ENCODE data around the gene CCDC102A.
A peak's percentile ranks its signal among the peaks of the same experiment; 100 is the strongest.
"Not testable (repeated sequence)": the region's sequence is repeated elsewhere in the genome, so short reads cannot be mapped to it uniquely, and the experiment has no call there.

Gene CCDC102A

GRCh38 chr16:57536306-57537193 lies at the start of gene CCDC102A:
CCDC102A (minus strand) TSS chr16:57536571; CDS start chr16:57529177, 7,394 bp downstream.
- DNase-seq (ENCODE audit: low read depth in 2 of 2, low spot score in 1 of 2) = no peak

GRCh38 chr16:57585051-57585687 lies 48.8 kb upstream of the CCDC102A start:
- no peak for DNase-seq (ENCODE audit: low read depth in 2 of 2, low spot score in 1 of 2)

- no peak for DNase-seq (ENCODE audit: low read depth in 2 of 2, low spot score in 1 of 2)
These were observed 42.9 kb upstream of the CCDC102A start for GRCh38 chr16:57579361-57579665.

DNA sequence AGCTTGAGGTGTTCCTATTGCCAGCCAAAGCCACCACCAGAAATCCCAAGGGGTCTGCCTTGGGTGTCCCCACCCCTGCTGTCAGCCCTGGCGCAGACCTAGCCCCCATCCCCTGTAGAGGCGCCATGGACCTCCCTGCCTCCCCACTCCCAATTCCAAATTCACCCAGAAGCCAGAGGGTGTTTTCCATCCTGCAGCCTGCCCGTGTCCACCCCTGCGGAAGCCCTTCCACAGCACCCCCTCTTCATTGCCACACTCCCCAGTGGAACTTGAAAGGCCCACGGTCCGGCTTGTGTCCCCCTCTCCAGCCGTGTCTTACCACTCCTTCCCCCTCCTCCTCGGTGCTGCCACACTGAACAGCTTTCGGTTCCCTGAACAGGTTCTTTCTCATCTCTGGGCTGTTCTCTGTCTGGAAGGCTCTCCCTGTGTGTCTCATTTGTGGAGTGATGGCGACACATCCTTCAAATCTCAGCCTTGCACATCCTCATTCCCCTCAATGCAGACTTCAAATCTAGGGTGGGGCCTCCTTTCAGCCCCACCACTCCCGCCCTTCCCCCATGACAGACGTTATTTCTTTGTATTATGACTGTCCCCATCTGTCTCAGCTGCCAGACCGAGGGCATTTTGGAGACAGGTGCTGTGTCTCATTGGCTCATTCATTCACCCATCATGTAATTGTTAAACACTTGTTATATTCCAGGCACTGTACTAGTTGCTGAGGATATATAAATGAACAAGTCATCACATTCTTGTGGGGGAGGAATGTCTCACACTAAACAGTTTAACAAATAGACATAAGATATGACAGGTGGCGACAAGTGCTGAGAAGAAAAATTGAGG lies 42.4 kb upstream of the CCDC102A start:
- DNase-seq (ENCODE audit: low read depth in 2 of 2, low spot score in 1 of 2) = no peak

DNA sequence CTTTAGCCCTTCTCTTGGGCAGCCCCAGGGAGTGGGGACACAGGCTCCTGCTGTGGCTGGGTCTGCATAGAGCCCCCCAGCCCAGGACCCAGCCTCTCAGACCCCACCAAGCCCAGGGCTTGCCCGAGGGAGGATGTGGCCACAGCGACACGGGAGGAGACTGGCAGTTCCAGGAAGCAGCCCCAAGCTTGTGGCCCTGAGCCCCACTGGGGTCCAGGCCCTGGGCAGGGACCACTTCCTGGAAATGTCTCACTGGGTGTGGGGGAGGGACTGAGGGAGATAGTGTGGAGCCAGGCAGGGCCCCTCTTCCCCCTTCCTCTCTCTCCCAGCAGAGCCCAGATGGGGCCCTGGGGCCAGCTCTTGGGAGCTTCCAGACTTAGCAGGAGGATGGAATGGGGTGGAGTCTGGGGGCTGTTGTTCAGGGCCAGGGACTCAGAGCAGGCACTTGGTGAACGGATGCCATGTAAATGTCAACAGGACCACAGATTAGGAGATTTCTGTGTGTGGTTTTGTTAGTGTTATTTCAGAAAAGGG lies 41.4 kb upstream of the CCDC102A start:
- DNase-seq (ENCODE audit: low read depth in 2 of 2, low spot score in 1 of 2) = no peak

GRCh38 chr16:57577214-57577613 lies 40.8 kb upstream of the CCDC102A start:
- DNase-seq (ENCODE audit: low read depth in 2 of 2, low spot score in 1 of 2) = no peak

GRCh38 chr16:57576429-57576870 lies 40.1 kb upstream of the CCDC102A start:
- peak; percentile 74 for DNase-seq (ENCODE audit: low read depth in 2 of 2, low spot score in 1 of 2)

- no peak for DNase-seq (ENCODE audit: low read depth in 2 of 2, low spot score in 1 of 2)
These were observed 39.3 kb upstream of the CCDC102A start for GRCh38 chr16:57575468-57576277.

DNA sequence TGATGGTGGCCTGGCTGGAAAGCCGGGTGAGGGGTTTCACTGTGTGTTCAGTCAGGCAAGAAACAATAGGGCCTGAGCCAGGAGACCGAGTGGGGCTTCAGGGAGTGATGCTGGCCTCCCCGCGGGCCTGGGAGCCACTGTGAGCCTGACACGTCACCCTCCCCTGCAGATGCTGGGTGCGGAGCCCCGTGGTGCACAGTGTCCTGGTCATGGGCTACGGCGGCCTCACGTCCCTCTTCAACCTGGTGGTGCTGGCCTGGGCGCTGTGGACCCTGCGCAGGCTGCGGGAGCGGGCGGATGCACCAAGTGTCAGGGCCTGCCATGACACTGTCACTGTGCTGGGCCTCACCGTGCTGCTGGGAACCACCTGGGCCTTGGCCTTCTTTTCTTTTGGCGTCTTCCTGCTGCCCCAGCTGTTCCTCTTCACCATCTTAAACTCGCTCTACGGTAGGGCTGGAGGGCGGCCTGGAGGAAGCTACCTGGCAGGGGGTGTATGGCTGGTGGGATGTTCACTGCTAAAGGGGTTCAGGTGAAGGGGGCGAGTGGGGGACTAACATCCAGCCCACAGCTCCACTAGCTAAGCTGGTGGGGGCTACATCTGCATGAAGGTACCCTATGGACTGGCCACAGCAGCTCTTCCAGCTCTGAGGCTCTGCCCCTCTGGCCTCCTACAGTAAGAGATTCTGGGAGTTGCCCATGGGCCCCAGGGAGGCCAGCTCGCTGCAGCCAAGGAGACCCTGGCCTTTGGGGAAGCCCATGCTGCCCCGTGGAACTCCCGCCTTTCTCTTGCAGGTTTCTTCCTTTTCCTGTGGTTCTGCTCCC lies 38.5 kb upstream of the CCDC102A start:
- DNase-seq (ENCODE audit: low read depth in 2 of 2, low spot score in 1 of 2) = no peak

- no peak for DNase-seq (ENCODE audit: low read depth in 2 of 2, low spot score in 1 of 2)
These were observed 37.7 kb upstream of the CCDC102A start for GRCh38 chr16:57574086-57574485.

DNA sequence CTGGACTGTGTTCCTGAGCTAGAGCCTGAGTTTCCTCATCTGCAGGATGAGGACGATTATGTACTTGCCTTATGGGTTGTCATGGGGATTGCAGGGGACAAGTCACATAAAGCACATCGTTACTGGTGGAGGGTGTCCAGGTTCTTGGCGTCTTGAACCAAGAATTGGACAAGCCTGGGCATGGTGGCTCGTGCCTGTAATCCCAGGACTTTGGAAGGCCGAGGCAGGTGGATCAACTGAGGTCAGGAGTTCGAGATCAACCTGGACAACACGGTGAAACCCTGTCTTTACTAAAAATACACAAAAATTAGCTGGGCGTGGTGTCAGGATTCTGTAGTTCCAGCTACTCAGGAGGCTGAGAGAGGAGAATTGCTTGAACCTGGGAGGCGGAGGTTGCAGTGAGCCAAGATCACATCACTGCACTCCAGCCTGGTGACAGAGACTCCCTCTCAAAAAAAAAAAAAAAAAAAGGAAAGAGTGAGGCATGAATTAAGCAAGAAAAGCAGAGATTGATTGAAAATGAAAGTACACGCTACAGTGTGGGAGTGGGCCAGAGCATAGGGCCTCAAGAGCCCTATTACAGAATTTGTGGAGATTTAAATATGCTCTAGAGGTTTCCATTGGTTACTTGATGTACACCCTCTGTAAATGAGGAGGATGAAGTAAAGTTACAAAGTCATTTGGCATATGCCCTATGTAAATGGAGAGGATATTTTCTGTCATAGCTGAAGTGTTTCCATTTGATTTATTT lies 36.8 kb upstream of the CCDC102A start:
- DNase-seq (ENCODE audit: low read depth in 2 of 2, low spot score in 1 of 2) = no peak

DNA sequence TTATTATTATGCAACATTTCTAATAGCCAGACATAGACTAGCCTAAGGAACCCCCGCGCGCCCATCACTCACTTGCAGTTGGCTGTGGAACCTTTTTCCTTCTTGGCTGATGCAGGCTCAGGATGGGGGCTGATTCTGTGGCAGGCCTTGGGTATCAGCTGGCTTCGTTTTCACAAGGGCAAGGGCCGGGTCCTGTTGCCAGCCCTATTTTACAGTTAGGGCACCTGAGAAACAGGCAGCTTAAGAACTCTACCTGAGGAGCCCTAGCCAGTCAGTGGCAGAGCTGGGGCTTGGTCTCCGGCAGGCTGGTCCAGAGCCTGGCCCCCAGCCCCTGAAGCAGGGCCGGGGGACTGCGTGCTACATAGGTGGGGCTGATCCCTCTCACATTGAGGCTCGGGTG lies 34.7 kb upstream of the CCDC102A start:
- DNase-seq (ENCODE audit: low read depth in 2 of 2, low spot score in 1 of 2) = no peak

- DNase-seq (ENCODE audit: low read depth in 2 of 2, low spot score in 1 of 2) = no peak
These were observed 34.1 kb upstream of the CCDC102A start for GRCh38 chr16:57570301-57571070.

GRCh38 chr16:57569306-57569946 lies 33.1 kb upstream of the CCDC102A start:
- no peak for DNase-seq (ENCODE audit: low read depth in 2 of 2, low spot score in 1 of 2)

DNA sequence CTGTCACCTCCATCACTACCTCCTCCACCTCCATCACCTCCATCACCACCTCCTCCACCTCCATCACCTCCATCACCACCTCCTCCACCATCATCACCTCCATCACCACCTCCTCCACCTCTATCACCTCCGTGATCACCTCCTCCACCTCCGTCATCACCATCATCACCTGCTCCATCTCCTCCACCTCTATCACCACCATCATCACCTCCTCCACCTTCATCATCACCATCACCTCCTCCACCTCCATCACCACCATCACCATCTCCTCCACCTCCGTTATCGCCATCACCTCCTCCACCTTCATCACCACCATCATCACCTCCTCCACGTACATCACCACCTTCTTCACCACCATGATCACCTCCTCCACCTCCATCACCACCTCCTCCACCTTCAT lies 32.4 kb upstream of the CCDC102A start:
- not testable (repeated sequence) for DNase-seq (ENCODE audit: low read depth in 2 of 2, low spot score in 1 of 2)

DNA sequence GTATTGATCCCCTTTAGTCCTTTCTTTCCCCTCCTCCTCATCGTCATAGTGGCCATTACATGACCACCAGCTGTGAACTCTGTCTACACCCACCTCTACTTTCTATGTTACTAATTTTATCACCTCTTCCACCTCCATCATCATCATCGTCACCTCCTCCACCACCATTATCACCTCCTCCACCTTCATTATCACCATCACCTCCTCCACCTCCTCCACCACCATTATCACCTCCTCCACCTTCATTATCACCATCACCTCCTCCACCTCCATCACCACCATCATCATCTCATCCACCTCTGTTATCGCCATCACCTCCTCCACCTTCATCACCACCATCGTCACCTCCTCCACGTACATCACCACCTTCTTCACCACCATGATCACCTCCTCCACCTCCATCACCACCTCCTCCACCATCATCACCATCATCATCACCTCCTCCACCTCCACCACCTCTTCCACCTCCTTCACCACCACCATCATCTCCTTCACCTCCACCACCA lies 31.9 kb upstream of the CCDC102A start:
- no peak for DNase-seq (ENCODE audit: low read depth in 2 of 2, low spot score in 1 of 2)

DNA sequence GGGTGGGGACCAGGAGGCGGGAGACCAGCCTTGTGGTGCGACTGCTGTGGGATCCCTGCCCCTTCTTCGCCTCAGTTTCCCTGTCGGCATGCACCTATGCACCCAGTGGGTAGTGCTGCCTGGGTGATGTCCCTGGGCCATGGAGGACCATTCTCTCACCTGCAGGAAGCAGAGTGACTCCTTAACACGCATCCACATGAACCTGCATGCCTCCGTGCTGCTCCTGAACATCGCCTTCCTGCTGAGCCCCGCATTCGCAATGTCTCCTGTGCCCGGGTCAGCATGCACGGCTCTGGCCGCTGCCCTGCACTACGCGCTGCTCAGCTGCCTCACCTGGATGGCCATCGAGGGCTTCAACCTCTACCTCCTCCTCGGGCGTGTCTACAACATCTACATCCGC lies 31.3 kb upstream of the CCDC102A start:
- DNase-seq (ENCODE audit: low read depth in 2 of 2, low spot score in 1 of 2) = no peak

DNA sequence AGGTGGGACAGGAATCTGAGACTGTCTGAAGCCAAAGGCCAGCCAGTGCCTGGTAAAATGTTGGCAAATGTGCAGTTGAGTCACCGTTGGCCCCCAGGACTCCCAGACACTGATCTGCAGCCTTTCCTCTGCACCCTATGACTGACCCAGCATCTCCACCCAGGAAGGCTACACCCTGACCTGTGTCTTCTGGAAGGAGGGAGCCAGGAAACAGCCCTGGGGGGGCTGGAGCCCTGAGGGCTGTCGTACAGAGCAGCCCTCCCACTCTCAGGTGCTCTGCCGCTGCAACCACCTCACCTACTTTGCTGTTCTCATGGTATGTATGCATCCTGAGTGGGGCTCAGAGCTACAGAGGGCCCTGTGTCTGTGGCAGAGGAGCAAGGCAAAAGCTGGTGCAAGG lies 30.1 kb upstream of the CCDC102A start:
- DNase-seq (ENCODE audit: low read depth in 2 of 2, low spot score in 1 of 2) = no peak

All from stimulated activated CD8-positive, alpha-beta memory T cell treated with anti-CD3 and anti-CD28 coated beads, Interleukin-4, amount 100 ng/mL, for 1 hour (primary cell).